ENCODE results near the gene TTC33. TPM values are rescaled to one million over a fixed set of nuclear protein-coding genes. Genes with fewer than 3 reads are reported as not detected.
"Not testable (repeated sequence)": the region's sequence is repeated elsewhere in the genome, so short reads cannot be mapped to it uniquely, and the experiment has no call there.

TTC33 gene
- total RNA-seq, 1 donor from 2014 or later: 20.1 TPM

DNA sequence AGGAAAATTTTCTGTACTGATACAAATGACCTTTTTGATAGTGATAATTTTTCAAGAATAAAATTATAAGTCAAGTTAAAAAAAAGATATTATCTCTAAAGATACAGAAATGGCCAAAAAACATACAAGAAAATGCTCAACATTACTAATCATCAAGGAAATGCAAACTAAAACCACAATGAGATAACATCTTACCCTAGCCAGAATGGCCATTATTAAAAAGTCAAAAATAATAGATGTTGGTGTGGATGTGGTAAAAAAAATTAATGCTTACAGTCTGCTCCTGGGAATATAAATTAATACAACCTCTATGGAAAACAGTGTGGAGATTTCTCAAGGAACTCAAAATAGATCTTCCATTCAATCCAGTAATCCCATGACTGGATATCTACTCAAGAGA, 99.0 kb downstream of the TTC33 start:
- no peak for DNase-seq (ENCODE audit: low spot score in 2 of 2, unreplicated experiment in 2 of 2)
- Mint-ChIP-seq H3K4me1 (peaks cover 5% of the 10 kb centered on the region), H3K36me3 (no peaks in the 10 kb centered on the region), H3K9me3 (peaks cover 8% of the 10 kb centered on the region), H3K27ac (no peak overlapping the region), H3K4me3 (no peak overlapping the region), H3K27me3 (ENCODE audit: low read depth) (peaks cover 10% of the 10 kb centered on the region)
- TF ChIP-seq, protein P1, sequence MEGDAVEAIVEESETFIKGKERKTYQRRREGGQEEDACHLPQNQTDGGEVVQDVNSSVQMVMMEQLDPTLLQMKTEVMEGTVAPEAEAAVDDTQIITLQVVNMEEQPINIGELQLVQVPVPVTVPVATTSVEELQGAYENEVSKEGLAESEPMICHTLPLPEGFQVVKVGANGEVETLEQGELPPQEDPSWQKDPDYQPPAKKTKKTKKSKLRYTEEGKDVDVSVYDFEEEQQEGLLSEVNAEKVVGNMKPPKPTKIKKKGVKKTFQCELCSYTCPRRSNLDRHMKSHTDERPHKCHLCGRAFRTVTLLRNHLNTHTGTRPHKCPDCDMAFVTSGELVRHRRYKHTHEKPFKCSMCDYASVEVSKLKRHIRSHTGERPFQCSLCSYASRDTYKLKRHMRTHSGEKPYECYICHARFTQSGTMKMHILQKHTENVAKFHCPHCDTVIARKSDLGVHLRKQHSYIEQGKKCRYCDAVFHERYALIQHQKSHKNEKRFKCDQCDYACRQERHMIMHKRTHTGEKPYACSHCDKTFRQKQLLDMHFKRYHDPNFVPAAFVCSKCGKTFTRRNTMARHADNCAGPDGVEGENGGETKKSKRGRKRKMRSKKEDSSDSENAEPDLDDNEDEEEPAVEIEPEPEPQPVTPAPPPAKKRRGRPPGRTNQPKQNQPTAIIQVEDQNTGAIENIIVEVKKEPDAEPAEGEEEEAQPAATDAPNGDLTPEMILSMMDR (IDR thresholded peaks at IDR 0.05; ENCODE audit: unreplicated experiment): no peak

DNA sequence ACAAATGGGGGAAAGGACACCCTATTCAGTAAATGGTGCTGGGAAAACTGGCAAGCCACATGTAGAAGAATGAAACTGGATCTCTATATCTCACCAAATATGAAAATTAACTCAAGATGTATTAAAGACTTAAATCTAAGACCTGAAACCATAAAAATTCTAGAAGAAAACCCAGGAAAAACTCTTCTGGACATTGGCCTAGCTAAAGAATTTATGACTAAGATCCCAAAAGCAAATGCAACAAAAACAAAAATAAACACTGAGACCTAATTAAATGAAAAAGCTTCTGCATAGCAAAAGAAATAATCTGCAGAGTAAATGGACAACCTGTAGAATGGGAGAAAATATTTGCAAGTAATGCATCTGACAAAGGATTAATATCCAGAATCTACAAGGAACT, 99.7 kb downstream of the TTC33 start:
- H3K27me3 Mint-ChIP-seq (ENCODE audit: low read depth); H3K4me3 Mint-ChIP-seq; H3K36me3 Mint-ChIP-seq; H3K27ac Mint-ChIP-seq; H3K9me3 Mint-ChIP-seq; DNase-seq (ENCODE audit: low spot score in 2 of 2, unreplicated experiment in 2 of 2); H3K4me1 Mint-ChIP-seq: not testable (repeated sequence)

DNA sequence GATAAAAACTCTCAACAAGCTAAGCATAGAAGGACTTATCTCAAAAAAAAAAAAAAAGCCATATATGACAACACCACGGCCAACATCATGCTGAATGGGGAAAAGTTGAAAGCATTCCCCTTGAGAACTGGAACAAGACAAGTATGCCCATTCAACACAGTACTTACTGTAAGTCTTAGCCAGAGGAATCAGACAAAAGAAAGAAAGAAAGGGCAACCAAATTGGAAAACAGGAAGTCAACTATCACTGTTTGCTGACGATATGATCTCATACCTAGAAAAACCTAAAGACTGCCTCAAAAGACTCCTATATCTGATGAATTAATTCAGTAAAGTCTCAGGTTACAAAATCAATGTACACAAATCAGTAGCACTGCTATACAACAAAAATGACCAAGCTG, 100.6 kb downstream of the TTC33 start:
- DNase-seq (ENCODE audit: low spot score in 2 of 2, unreplicated experiment in 2 of 2): no peak
- no peaks in the 10 kb centered on the region for H3K36me3 Mint-ChIP-seq
- H3K4me1 Mint-ChIP-seq: peaks cover 5% of the 10 kb centered on the region
- H3K4me3 Mint-ChIP-seq: no peak overlapping the region
- TF ChIP-seq, protein P1 (IDR thresholded peaks at IDR 0.05; ENCODE audit: unreplicated experiment): no peak
- H3K9me3 Mint-ChIP-seq: peaks cover 8% of the 10 kb centered on the region
- peaks cover 8% of the 10 kb centered on the region for H3K27me3 Mint-ChIP-seq (ENCODE audit: low read depth)
- H3K27ac Mint-ChIP-seq: no peak overlapping the region

DNA sequence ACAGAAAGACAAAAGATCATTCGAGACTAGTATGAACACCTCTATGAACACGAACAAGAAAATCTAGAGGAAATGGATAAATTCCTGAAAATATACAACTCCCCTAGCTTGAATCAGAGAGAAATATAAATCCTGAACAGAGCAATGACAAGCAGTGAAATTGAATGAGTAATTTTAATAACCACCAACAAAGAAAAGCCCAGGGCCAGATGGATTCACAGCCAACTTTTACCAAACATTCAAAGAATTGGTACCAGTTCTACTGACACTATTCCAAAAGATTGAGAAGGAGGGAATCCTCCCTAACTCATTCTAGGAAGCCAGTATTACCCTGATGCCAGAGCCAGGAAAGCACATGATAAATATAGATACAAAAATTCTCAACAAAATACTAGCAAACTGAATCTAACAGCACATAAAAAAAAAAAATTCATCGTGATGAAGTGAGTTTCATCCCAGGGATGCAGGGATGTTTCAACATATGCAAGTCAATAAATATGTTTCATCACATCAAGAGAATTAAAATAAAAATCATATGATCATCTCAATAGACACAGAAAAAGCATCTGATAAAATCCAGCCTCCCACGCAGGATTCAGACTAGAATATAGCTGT, 101.3 kb downstream of the TTC33 start:
- DNase-seq (ENCODE audit: low spot score in 2 of 2, unreplicated experiment in 2 of 2): no peak
- Mint-ChIP-seq H3K36me3 (no peaks in the 10 kb centered on the region), H3K4me3 (no peak overlapping the region), H3K27me3 (ENCODE audit: low read depth) (peaks cover 8% of the 10 kb centered on the region), H3K27ac (no peak overlapping the region), H3K9me3 (peaks cover 8% of the 10 kb centered on the region), H3K4me1 (peaks cover 5% of the 10 kb centered on the region)
- TF ChIP-seq, protein P1 (IDR thresholded peaks at IDR 0.05; ENCODE audit: unreplicated experiment): no peak

DNA sequence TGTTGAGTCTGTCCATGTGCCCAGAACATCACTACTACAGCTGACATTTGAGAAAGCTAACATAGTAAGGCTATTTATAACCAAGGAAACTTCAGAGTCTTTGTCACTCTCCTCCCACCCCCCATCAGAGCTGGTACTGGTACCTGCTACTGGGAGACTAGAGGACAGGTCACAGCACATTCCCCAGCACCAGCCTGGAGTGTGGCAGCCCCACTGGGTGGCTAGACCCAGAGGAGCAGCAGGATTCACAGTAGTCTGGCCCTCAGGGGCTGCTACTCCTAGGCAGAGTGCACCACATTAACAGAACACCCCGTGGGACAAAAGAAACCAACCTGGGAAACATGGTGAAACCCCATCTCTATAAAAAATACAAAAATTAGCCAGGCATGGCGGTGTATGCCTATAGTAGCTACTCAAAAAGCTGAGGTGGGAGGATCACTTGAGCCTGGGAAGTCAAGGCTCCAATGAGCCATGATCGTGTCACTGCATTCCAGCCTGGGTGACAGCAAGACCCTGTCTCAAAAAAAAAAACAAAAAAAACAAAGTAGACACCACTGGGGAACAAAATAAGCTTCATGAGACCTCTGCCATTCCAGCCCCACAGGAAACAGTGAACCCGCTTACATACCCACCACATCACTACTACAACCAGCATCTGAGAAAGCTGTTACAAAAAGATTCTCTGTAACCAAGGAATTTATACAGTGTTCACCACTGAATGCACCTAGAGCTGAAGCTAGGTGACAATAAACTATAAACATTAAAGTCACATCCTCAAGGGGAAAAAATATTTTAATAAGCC, 102.3 kb downstream of the TTC33 start:
- TF ChIP-seq, protein P1 (IDR thresholded peaks at IDR 0.05; ENCODE audit: unreplicated experiment): no peak
- no peak overlapping the region for H3K4me3 Mint-ChIP-seq
- DNase-seq (ENCODE audit: low spot score in 2 of 2, unreplicated experiment in 2 of 2): no peak
- H3K36me3 Mint-ChIP-seq: no peaks in the 10 kb centered on the region
- no peak overlapping the region for H3K27ac Mint-ChIP-seq
- peaks cover 5% of the 10 kb centered on the region for H3K4me1 Mint-ChIP-seq
- H3K27me3 Mint-ChIP-seq (ENCODE audit: low read depth): no peaks in the 10 kb centered on the region
- H3K9me3 Mint-ChIP-seq: peaks cover 8% of the 10 kb centered on the region

DNA sequence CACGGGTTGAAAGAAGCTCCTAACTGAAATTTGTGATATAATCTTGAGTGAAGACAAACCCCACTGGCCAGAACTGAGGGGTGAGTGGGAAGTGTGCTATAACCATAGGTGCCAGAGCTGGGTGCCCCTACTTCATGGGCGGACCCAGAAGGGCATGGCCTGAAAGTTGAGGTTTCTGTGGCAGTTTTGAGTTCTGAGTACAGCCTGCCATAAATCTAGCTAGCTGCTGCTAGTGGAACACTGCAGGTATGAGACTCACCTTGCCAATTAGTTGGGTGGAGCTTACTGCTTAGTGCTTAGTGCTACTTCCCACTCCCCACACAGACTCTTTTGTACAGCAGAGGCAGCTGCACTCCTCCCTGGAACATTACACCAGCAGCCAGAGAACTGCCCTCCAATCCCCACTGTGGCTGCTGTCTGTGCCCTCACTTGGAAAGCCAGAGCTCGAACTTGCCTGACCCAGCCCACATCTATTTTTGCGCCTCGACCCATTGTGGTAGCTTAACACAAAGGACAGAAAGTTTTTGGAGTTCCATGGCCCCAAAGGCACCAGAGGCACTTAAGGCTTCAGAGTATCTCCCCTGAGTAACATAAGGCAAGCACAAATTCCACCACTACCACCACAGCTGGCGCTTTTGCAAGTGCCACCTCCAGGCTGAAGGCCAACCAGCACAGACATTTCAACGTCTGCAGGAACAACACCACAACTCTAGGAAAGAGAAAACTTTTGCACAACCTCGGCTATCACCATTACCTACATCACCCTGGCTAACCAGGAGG, 103.1 kb downstream of the TTC33 start:
- TF ChIP-seq, protein P1 (IDR thresholded peaks at IDR 0.05; ENCODE audit: unreplicated experiment): no peak
- peaks cover 5% of the 10 kb centered on the region for H3K4me1 Mint-ChIP-seq
- no peaks in the 10 kb centered on the region for H3K27me3 Mint-ChIP-seq (ENCODE audit: low read depth)
- no peak overlapping the region for H3K4me3 Mint-ChIP-seq
- no peak overlapping the region for H3K27ac Mint-ChIP-seq
- H3K36me3 Mint-ChIP-seq: no peaks in the 10 kb centered on the region
- no peak for DNase-seq (ENCODE audit: low spot score in 2 of 2, unreplicated experiment in 2 of 2)
- peaks cover 12% of the 10 kb centered on the region for H3K9me3 Mint-ChIP-seq
